AG09319 (cell line): ENCODE measurements around the gene SH3TC1.

Source experiments
- DNase-seq: peaks from one replicate; pipeline ENCODE4 v3.0.0-alpha.2; 2010; ENCODE audit warnings: low read depth; ENCODE audit errors: extremely low read depth
- CTCF ChIP-seq: IDR thresholded peaks from 2 replicates; pipeline ENCODE4 v1.5.1; 2011; ENCODE audit warnings: low read depth, mild to moderate bottlenecking, inconsistent platforms, low read length, moderate library complexity

The SH3TC1 gene

GRCh38 chr4:8237256-8237989 lies 38.3 kb downstream of the SH3TC1 start:
- no peak for TF ChIP-seq CTCF

GRCh38 chr4:8238036-8238511 lies 39.0 kb downstream of the SH3TC1 start:
- no peak for TF ChIP-seq CTCF
- DNase-seq: no peak

More at GRCh38 chr4:8237256-8237989, 38.3 kb downstream of the SH3TC1 start:
- DNase-seq: no peak

- DNase-seq: no peak
These were observed 39.5 kb downstream of the SH3TC1 start for GRCh38 chr4:8238515-8239053.

GRCh38 chr4:8239226-8239625 lies 40.1 kb downstream of the SH3TC1 start:
- TF ChIP-seq CTCF: no peak
- no peak for DNase-seq

More at GRCh38 chr4:8238515-8239053, 39.5 kb downstream of the SH3TC1 start:
- peak; percentile 37 for TF ChIP-seq CTCF

- TF ChIP-seq CTCF: no peak
- no peak for DNase-seq
These were observed 40.6 kb downstream of the SH3TC1 start for GRCh38 chr4:8239661-8240060.

GRCh38 chr4:8240211-8241041 lies 41.3 kb downstream of the SH3TC1 start:
- no peak for DNase-seq
- no peak for TF ChIP-seq CTCF

- no peak for TF ChIP-seq CTCF
These were observed 42.2 kb downstream of the SH3TC1 start for GRCh38 chr4:8241211-8241779.

More at GRCh38 chr4:8241211-8241779, 42.2 kb downstream of the SH3TC1 start:
- no peak for DNase-seq
